RCC 7860 (cell line): ENCODE results near the gene CGB8.
A peak's percentile ranks its signal among the peaks of the same experiment; 100 is the strongest.

ENCODE experiments used
- DNase-seq: peaks from one replicate; pipeline ENCODE4 v3.0.0-alpha.2; 2015; ENCODE audit warnings: low spot score
- FAIRE-seq: peaks from 2 replicates; lab custom pipeline; 2012; peaks lifted over from hg19 to GRCh38; lab: Jason Lieb, UNC

Gene CGB8

GRCh38 chr19:49014123-49014869, 34.6 kb downstream of the CGB8 start:
- DNase-seq (no peak), FAIRE-seq (no peak)

DNA sequence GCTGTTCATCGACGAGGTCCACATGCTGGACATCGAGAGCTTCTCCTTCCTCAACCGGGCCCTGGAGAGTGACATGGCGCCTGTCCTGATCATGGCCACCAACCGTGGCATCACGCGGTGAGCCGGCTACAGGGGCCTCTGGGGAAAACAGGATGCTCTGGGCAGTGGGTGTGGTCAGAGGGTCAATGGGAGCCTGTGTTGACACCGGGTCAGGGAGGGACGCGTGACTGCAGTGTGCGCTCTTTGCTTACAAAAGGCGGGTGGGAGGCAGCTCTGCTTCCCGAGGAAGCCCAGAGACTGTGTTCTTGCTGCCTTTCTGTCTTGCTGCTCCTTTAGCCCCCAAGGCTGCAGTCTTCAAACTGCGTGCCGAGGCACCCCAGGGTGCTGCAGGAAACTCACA, 37.7 kb downstream of the CGB8 start:
- no peak for DNase-seq
- FAIRE-seq = no peak

DNA sequence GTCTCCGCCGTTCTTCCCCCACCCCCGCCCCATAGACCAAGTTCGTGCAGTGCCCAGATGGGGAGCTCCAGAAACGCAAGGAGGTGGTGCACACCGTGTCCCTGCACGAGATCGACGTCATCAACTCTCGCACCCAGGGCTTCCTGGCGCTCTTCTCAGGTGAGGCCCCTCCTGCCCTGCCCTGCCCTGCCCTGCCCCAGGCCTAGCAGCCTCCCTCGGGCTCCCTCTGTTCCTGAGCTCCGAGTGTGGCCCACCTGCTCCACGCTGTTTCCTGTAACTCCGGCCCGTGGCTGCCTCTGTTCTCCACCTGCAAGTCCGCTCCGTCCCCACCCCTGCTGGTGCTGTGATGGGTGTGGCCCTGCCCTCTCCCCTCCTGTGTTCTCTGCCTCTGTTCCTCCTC, 38.5 kb downstream of the CGB8 start:
- no peak for FAIRE-seq
- DNase-seq = no peak

- no peak for DNase-seq
- FAIRE-seq = no peak
These were observed 39.1 kb downstream of the CGB8 start for GRCh38 chr19:49009828-49010227.

DNA sequence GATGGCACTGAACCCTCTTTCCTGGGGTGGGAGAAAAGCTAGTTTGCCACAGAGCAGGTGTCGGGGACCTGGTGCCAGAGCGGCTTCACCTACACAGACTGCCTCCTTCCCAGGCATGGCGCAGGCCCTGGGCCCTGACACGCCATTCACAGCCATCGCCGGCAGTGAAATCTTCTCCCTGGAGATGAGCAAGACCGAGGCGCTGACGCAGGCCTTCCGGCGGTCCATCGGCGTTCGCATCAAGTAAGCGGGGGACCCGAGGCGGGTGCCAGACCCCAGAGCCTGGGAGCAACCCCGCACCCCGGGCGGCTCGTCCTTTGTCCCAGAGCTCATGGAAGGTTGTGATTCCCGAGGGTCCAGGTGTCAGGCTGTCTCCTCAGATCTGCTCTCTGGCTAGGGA, 42.0 kb downstream of the CGB8 start:
- FAIRE-seq (no peak), DNase-seq (no peak)

DNA sequence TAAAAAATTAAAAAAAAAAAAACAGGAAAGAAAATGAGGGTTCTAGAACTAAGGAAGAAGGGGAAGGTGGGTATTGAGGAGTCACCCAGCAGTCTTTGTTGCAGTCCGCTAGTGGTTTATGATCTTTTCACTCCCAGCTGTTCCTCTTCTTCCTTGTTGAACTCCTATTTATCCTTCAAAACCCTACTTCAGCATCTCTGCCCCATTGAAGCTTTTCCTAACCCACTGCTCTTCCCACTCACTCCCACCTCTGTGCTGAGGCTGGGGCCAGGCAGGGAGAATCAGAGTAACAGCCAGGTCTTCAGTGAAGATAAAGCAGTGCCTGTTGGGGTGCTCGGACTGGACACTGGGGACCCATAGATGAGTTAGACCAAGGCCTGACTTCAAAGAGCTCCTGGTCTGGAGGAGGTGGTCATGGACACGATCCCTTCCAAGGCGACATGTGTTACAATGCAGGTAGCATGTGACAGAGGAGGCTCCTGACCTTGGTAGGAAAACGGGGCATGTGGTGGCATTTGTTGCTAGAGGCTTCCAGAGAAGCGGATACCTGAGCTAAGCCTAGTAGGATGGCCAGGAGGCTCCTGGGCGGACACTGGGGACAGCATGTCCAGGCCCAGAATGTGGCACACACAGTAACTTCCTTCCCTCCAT, 43.8 kb downstream of the CGB8 start:
- DNase-seq (no peak), FAIRE-seq (no peak)

DNA sequence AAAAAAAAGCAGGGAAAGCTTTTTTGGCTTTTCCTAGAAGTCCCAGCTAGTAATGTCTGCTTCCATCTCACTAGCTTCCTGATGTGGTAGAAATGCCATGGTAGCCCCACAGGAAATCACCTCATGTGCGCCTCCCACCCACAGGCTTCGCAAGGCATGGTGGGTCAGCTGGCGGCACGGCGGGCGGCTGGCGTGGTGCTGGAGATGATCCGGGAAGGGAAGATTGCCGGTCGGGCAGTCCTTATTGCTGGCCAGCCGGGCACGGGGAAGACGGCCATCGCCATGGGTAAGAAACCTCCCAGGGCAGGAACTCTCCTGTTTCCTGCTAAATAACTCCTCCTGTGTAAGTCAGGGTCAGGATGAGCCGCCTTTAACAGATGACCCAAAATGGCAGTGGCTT, 44.8 kb downstream of the CGB8 start:
- DNase-seq (no peak), FAIRE-seq (no peak)

GRCh38 chr19:48999481-49000325, 49.2 kb downstream of the CGB8 start:
- peak; percentile 31 for DNase-seq
- no peak for FAIRE-seq

DNA sequence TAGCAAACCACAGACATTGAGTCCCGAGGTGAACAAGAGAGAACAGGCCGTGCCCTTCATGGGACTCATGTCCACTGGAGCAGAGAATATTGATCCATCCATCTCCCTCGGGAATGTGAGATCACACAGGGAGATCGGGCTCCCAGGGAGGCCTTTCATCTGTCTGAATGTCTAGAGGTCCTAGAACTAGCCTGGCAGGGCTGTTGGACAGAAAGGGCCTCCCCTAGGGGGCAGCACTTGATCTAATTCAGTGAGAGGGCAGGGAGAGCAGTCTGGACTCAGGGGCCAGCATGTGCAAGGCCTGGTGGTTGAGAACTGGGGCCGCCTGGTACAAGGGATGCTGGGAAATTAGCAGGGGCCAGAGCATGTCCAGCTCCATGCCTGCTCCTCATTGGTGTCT, 50.9 kb downstream of the CGB8 start:
- FAIRE-seq = no peak
- peak; percentile 66 for DNase-seq
